Caki2 (cell line): ENCODE results near the gene RPL10A. TPM values are rescaled to one million over a fixed set of nuclear protein-coding genes. Genes with fewer than 3 reads are reported as not detected.

Experiments
- DNase-seq: peaks from one replicate; pipeline ENCODE4 v3.0.0-alpha.2; 2015; ENCODE audit warnings: low read depth
- in situ Hi-C: cut with HindIII; loops from 2 replicates; pipeline ENCODE4 v1.10.0; 2016; ENCODE audit warnings: low sequenced_read_pairs, low pct_unique_long_range_greater_than_20kb, mixed read lengths
- total RNA-seq: library from RNA; depleted of rRNA; stranded (reverse); fragments of >200 nt; shearing (Covaris generic); gene quantifications from 2 replicates; pipeline ENCODE4 v1.2.3, GENCODE V29; 2014; ENCODE audit warnings: low replicate concordance

The RPL10A gene
- total RNA-seq, 1 experiment from 2014 or later: 2,032 TPM

DNA sequence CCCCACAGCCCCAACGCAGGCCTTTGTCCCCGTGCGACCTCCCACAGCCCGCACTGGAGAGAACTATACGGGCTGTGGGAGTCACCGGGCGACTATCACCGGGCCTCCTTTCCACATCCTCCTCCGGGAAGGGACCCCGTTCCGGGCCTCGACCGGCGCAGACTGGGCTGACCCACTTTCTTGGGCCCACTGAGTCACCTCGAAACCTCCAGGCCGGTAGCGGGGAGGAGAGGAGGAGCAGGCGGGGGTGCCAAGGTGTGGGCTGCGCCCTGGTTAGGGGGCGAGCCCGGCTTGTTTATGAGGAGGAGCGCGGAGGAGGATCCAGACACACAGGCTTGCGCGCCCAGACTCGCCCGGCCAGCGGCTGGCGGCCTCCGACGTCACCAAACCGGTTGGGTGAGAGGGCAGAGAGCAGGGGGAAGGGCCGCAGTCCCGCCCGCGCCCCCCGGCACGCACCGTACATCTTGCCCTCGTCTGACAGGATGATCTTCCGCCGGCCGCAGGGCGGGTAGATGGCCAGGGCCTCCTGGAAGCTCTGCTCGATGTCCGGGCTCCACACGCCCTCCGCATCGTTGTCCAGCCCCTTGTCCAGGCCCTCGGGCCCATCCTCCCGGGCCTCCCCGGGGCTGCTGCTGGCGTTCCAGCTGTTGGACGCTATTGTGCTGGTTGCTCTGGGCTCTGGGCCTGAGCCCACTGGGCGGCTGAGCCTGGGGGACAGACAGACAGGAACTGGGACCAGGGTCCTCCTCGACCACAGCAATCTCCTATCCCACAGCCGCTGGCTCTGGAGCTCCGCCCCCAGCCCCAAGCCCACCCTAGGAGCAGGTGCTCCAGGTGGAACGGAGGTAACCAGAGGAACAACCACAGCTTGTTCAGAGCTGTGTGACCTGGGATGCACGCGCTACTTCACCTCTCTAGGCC, 18.1 kb downstream of the RPL10A start:
- in situ Hi-C loops: no loop called here
- no peak for DNase-seq

DNA sequence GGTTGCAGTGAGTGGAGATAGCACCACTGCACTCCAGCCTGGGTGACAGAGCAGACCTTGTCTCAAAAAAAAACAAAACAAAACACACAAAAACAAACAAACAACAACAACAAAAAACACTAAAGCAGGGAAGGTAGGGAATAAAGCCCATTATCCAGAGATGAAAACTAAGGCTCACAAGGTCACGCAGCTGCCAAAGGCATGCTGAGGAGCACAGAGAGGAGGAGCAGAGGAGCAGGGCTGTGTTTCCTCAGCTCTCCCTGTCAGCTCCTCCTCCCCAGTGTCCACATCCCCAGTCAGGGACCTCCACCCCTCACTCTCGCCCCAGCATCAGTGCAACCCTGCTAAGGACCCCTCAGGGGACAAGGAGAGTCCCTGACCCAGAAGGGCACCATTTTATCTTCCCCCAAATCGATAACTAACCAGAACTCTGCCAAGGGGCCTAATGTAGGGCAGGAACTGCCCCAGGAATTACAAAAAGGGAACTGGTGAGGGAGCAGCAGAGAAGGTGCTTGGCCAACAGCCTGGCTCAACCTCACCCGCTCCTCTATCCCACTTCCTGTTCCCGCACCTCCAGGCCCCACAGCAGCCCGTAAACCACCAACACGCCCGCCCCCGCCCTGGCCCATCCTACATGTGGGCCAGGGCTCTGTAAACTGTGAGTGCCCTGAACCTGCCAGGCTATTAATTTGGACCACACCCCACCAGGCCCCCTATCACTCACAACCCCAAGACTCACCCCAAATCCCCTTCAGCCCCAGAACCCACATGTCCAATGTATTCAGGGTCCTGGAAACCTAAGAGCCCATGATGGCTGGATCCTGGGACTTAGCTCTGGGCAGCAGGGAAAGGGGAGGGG, 19.7 kb downstream of the RPL10A start:
- no peak for DNase-seq
- in situ Hi-C loops: no loop called here

DNA sequence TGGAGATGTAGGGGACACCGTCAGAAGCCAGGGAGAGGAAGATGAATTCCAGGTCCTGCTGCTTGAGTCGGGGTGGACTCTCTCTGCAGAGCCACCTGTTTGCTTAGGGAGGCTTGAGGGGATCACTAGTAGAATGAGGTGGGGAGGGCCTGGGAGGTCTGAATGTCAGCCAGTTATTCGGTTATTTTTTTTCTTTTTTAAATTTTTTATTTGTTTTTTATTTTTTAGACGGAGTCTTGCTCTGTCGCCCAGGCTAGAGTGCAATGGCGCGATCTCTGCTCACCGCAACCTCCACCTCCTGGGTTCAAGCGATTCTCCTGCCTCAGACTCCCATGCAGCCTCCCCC, 20.3 kb downstream of the RPL10A start:
- no peak for DNase-seq
- in situ Hi-C loops: no loop called here

DNA sequence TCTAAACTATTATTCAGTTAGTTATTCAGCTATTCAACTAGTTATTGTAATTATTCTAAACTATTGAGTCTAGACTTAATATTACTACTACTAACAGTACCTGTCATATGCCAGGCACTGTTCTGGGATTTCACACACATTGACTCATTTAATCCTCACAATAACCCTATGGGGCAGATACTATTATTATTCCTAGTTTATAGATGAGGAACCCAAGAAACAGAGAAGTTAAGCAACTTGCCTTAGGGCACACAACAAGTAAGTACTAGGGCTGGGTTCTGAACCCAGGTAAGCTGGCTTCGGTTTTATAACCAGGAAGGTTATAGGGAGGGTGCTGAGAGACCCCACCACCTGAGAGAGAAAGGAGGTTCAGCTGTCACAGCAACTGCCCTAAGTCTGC, 20.9 kb downstream of the RPL10A start:
- in situ Hi-C loops: no loop called here
- DNase-seq: no peak

DNA sequence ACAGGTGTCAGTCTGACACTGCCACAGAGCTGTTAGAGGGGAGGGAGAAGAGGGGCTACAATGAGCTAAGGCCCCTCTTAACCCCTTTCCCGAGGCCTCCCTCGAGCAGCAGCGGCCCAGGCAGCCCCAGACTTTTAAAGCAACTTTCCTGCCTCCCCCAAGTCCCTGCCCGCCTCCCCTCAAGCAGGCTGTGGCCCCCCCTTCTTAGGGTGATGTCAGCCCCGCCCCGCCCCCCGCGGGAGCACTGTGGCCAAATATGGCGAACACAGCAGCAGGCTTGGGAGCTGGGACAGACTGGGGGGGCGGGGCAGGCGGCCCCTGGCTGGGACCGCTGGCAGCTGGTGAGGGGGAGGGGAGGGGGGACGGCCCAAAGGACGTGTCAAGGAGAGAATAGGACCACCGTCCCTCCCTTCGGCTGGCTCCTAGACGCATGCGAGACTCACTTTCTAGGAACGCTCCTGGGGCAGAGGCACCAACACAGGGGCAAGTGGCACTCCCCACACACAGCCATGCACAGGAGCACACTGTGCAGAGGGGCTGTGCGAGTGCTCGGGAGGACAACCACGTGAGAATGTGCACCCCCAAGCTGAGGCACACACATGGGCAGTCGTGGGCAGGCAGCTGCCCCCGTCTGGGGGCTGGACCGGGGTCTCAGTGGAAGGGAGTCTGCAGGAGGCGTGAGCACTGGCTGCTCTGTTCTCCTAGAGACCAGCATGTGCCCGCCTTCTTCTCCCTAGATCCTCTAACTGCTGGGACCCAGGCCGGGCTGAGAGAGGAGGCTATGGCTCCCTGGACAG, 22.0 kb downstream of the RPL10A start:
- no peak for DNase-seq
- in situ Hi-C loops: no loop called here

DNA sequence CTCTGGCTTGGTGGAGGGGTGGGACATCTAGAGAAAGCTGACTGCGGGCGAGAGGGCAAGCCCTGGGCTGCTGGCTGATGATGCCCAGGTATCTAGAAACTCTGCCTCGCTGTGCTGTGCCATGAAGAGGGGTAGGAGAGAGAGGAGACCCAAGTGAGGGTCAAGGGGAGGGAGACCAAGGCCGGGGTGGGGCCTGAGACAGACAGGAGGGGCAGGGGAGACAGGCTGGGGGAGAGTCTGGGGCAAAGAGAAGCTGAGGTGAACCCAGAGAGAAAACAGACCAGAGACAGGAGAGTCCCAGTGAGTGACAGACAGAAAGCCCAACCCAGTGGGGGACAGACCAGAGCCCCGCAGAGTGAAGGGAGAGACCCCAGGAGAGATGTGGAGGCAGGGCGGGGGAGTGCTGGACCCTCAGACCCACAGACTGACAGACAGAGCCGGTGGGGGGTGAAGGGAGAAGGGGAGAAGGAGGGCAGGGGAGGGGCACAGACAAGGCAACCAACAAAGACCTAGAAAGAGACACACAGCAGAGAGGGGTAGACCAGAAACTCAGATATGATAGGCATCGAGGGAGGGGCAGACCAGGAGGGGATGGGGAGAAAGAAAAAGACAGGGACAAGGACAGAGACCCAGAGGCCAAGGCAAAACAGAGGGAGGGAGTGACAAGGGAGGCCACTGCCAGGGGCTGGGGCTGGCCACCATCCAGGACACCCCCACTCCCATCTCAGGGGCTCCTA, 22.8 kb downstream of the RPL10A start:
- in situ Hi-C loops: no loop called here
- DNase-seq: no peak

DNA sequence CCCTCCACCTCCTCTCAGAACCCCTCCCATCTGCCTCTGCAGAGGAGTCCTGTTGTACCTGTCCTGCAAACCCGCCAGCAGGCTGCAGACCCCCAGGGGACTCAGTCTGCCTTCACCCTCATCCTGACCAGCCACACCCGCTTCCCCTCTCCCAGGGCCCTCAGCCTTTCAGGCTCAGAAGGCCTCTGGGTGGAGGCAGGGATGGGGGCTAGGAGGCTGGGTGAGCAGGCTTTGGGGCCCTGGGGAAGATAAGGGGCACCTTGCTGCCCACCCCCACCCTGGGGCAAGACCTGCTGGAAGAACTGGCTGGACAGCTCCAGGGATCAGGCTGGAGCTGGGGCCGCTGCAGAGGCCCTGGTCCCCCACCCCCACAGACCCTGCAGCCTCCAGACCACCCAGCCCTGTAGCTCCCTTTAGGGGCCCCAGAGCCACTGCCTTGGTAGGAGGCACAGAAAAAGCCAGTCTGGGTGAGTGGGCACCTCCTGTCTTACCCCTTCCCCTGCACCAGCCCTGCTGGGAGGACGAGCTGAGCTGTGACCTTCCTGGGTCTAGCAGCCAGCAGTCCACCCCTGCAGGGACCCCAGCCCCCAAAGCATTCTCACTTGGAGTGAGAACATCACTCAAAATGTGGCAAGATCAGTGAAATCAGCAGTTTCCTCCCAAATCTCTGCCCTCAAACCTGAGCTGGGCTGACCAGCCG, 23.5 kb downstream of the RPL10A start:
- in situ Hi-C loops: no loop called here
- DNase-seq: no peak

DNA sequence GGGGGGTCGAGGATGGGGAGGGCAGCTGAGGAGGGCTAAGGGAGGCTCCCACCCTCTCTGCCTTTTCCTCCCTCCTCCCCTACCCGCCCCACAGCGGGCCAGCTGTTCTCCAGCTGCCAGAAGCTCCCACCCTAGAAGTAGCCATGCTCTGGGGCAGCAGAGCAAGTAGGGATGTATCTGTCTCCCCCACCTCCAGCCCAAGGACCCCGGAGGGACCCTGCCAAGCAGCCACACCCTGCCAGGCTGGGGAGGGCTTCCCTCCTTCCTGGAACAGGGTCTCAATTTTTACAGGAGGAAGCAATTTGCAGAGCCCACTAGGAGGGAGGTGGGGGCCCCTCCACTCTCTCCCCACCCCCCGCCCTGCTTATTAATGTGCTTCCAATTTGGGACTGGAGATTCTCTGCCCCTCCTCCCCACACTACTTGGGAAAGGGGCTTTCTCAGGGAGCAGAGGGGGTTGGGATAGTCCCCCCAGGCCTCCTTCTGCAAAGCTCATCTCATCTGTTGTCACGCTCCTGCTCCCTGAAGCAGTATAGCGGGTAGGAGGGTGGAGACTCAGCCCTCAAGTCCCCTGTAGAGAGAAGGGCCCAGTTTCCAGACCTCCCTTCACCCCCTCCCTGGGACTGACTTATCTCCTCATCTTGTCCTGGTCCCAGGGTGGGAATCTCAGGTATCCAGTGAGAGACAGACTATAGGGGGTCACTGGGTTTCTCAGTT, 24.2 kb downstream of the RPL10A start:
- in situ Hi-C loops: no loop called here
- DNase-seq: no peak

DNA sequence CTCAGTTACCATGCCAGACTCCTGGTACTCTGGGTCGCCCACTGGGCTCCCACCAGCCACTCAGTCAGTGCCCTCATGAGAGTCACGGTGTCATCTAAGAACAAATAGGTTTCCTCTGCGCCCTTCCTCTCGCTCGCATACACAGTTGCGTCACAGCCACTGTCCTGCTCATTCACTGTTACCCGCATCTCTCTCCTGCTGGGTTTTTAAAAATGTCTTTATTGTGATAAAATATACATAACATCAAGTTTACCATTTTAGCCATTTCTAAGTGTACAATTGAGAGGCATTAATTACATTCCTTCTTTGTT, 24.7 kb downstream of the RPL10A start:
- no peak for DNase-seq
- in situ Hi-C loops: no loop called here

DNA sequence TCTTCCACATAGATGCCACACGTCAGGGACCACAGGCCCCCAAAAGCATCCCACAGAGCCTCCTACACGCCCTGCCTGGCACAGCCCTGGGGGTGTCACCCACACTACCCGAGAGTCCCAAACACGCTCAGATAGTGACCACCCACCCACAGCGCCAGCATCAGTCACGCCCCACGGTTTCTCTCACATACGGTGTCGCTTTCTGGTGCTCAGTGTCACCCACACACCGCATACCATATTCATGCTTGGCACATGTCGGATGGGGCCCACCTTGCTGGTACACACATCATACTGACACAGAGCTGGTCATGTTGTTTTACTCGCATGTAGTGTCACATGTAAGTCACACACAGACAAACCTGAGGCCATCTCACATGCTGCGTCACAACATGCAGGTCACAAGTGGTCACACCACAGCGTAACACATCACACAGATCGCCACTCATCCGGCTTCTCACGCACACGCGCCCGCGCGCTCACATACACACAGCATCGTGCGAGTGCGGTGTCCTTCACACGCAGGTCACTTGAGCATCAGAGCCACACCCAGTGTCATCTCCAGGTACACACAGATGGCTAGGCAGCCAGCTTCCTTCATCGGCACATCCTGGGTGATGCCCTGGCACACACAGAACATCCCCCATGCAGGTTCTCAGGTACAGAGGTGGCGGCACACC, 25.2 kb downstream of the RPL10A start:
- in situ Hi-C loops: no loop called here
- DNase-seq: no peak

DNA sequence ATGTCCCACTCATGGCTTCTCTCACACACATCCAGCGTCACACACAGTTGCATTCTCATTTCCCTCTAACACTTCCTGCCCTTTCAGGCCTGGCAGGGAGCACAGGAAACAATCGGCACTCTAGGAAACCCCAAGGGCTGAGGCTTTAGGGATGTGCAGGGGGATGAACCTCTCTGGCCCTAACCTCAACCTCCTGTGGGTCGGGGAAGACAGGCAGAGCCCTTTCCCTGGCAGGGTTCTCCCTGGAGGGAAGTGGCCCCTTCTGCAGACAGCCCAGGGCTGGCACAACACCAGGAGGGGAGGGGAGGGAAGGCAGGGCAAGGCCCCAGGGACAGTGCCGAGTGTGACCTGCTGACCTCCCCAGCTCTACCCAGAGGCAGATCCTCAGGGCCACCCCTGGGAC, 26.0 kb downstream of the RPL10A start:
- no peak for DNase-seq
- in situ Hi-C loops: no loop called here

DNA sequence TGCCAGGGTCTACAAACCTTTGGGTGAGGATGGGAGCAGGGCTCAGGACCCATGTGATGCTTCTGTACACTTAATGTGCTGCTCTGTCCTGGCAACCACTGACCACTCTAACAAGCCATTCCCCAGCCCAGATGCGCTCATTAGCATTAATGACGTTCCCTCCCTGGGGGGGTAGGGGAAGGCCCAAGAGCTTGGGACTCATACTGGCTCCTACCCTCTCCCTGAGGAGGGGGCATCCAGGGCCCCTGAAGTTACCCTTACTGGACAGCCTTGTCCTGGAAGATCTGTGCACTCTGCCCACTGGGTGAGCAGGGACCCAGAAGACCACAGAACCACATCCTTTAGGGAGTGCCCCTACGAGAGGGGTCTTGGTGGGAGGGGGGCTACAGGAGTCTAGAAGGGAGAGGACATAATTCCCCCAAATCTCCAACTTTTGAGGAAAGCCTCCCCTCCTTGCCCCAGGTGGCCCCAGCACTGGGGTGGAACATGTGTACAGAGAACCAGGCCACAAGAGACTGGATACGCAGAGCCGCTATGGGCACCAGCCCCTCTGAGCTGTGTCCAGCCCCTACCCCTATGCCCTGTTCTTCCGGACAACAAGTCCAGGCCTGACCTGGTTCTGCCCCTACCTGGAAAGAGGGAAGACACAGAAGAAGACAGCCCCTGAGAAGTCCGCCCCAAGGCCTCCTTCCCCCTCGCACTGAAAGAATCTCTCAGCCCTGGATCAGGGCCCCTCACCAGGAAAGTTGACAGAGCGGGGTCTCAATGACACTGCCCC, 27.2 kb downstream of the RPL10A start:
- DNase-seq: no peak
- in situ Hi-C loops: no loop called here

DNA sequence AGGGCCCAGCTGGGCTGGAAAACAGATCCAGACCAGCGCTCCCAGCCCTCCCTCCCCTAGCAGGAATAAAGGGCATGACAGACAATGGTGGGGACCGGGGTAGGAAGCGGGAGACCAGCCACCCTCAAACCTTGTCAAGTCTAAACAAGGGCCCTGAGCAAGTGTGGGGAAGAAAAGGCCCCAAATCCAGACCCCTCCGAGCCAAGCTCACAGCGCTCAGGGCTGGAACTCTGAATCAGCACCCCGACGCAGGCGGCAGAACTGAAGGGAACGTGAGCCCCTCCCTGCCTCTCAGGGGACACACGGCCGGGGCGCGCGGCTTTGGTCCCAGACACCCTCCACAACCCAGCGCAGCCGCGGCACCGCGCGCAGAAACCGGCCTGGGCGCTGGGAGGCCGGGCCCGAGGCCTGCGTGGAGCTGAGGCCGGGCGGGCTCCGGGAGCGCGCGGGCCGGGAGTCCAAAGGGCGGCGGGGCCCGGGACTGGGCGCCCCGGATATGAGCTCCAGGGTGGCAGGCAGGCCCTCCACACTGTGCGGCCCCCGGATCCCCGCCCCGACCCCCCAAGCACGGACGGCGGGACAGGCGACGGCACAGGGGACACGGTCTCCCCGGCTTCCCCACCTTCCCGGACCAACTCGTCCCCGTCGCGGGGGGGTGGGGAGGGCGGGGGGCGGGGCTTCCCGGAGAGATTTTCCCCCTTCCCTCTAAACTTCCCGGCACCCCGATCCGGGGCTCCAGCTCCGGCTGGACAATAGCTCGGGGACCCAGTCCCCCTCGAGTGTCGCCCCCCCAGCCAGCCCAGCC, 28.0 kb downstream of the RPL10A start:
- in situ Hi-C loops: no loop called here
- peak; percentile 47 for DNase-seq

DNA sequence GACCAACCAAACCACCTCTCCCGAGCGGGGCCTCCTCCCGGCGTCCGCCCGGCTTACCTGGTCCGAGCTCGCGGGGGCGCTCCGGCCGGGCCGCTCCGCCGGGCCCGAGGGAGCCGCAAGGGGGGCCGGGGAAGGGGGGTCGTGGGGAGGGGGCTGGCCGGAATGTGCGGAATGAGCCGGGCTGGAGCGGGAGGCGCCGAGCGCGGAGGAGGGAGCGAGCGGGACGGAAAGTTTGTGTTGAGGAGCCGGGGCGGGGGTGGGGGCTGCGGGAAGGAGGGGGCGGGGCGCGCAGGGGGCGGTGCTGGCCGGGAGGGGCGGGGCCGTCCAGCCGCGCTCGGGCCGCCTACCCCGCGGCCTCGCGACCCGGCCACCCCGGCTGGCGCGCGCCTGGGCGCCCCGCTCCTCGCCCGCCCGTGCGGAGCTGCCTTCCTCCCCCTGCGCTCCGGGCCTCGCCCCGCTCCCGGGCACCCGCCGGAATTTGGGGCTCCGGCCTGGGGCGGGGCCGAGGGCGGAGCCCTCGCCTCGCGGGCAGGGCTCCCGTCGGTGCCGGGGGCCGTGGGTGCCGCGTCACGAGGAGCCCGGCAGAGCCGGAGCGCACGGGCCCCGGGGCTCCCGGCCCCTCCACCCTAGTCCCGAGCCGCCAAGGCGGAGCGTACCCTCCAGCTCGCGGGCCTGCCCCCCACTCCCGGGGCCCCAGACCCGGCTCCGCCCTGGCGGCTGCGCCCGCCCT, 28.8 kb downstream of the RPL10A start, which contains the start of gene TEAD3:
TEAD3 (minus strand) TSS at position 239 of the 730 bp plus-strand sequence.
- DNase-seq: peak; percentile 48
- in situ Hi-C loops: no loop called here
